ENCODE results near the gene HEPACAM.

DNA sequence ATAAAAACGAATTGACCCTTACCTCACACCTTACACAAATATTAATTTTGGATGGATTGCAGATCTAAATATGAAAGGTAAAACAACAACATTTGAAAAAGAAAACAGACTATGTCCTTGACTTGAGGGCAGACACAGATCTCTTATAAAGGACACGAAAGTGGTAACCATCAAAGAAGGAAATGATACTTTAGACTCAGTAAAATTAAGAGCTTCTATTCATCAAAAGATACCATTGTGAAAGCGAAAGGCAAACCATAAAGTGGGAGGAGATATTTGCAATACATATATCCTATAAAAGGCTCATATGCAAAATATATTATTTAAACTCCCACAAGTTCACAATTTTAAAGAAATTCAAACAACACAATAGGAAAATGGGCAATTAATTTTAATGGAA lies 5.0 kb downstream of the HEPACAM start:
- no peak for TF ChIP-seq EZH2 (IDR thresholded peaks at IDR 0.05; ENCODE audit: insufficient read depth, low read length)
- TF ChIP-seq, protein P1, sequence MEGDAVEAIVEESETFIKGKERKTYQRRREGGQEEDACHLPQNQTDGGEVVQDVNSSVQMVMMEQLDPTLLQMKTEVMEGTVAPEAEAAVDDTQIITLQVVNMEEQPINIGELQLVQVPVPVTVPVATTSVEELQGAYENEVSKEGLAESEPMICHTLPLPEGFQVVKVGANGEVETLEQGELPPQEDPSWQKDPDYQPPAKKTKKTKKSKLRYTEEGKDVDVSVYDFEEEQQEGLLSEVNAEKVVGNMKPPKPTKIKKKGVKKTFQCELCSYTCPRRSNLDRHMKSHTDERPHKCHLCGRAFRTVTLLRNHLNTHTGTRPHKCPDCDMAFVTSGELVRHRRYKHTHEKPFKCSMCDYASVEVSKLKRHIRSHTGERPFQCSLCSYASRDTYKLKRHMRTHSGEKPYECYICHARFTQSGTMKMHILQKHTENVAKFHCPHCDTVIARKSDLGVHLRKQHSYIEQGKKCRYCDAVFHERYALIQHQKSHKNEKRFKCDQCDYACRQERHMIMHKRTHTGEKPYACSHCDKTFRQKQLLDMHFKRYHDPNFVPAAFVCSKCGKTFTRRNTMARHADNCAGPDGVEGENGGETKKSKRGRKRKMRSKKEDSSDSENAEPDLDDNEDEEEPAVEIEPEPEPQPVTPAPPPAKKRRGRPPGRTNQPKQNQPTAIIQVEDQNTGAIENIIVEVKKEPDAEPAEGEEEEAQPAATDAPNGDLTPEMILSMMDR (IDR thresholded peaks at IDR 0.05; ENCODE audit: insufficient read depth, low read depth, low read length), result no peak
